Airway epithelial cell (primary cell): ENCODE results near the gene RBM11. TPM values are rescaled to one million over a fixed set of nuclear protein-coding genes. Genes with fewer than 3 reads are reported as not detected.

Source experiments
- total RNA-seq: library from RNA; depleted of rRNA; stranded (reverse); fragments of >200 nt; gene quantifications from 2 replicates; pipeline ENCODE4 v1.2.3, GENCODE V29; 2015

Gene RBM11
- total RNA-seq: 0.35 TPM in 1 of 2 replicates, not detected in the other

GRCh38 chr21:14215971-14216641 lies at the start of gene RBM11:
RBM11 (plus strand) TSS chr21:14216157; CDS start chr21:14216187, 30 bp downstream.

GRCh38 chr21:14210738-14211137 lies 5.2 kb upstream of the RBM11 start, which contains the start of gene LIPI:
LIPI (minus strand) TSS chr21:14210955; CDS start chr21:14210845, 110 bp downstream.

Other genes starting within 250 kb of the RBM11 start
- gene LIPI, start 5.2 kb upstream of the RBM11 start, total RNA-seq: not detected in 2 replicates
- gene HSPA13, start 167.0 kb downstream of the RBM11 start, total RNA-seq: 13.0 and 15.6 TPM in 2 replicates